SKM-1 (cell line): Measurements from ENCODE around the gene VPS29.
"Not testable (repeated sequence)": the region's sequence is repeated elsewhere in the genome, so short reads cannot be mapped to it uniquely, and the experiment has no call there.

Experiments used
- DNase-seq: peaks from one replicate; lab custom pipeline; 2025; ENCODE audit not compliant: unreplicated experiment; lab: John Stamatoyannopoulos, UW

VPS29 gene

GRCh38 chr12:110528277-110528839 lies 26.4 kb upstream of the VPS29 start:
- DNase-seq, result no peak

GRCh38 chr12:110520876-110521712 lies 19.2 kb upstream of the VPS29 start:
- not testable (repeated sequence) for DNase-seq

GRCh38 chr12:110518014-110518413 lies 16.1 kb upstream of the VPS29 start:
- DNase-seq, result not testable (repeated sequence)

- DNase-seq, result no peak
Observed at GRCh38 chr12:110516995-110517394, 15.1 kb upstream of the VPS29 start.

GRCh38 chr12:110514363-110514762 lies 12.5 kb upstream of the VPS29 start:
- DNase-seq, result no peak

- DNase-seq, result no peak
Observed at GRCh38 chr12:110513842-110514241, 11.9 kb upstream of the VPS29 start.

GRCh38 chr12:110508071-110508586 lies 6.2 kb upstream of the VPS29 start:
- no peak for DNase-seq

GRCh38 chr12:110505332-110505731 lies 3.4 kb upstream of the VPS29 start:
- no peak for DNase-seq

- no peak for DNase-seq
Observed at GRCh38 chr12:110503432-110503831, 1.5 kb upstream of the VPS29 start.

- DNase-seq, result peak; percentile 4
Observed at GRCh38 chr12:110501399-110501751, 536 bp downstream of the VPS29 start.

GRCh38 chr12:110498984-110499706 lies 2.8 kb downstream of the VPS29 start:
- peak; percentile 1 for DNase-seq

- DNase-seq, result no peak
Observed at GRCh38 chr12:110475426-110475825, 26.5 kb downstream of the VPS29 start.

GRCh38 chr12:110468214-110469048 lies 33.5 kb downstream of the VPS29 start, which contains the start of the genes FAM216A and GPN3:
FAM216A (plus strand) TSS chr12:110468845; CDS start chr12:110468876, 31 bp downstream.
GPN3 (minus strand) TSS chr12:110468257; CDS start chr12:110468203, 54 bp downstream.
- peak; percentile 73 for DNase-seq

GRCh38 chr12:110467847-110468213 lies 34.1 kb downstream of the VPS29 start:
- no peak for DNase-seq

GRCh38 chr12:110466791-110467190 lies 35.1 kb downstream of the VPS29 start:
- no peak for DNase-seq

GRCh38 chr12:110465765-110466164 lies 36.1 kb downstream of the VPS29 start:
- not testable (repeated sequence) for DNase-seq

- no peak for DNase-seq
Observed at GRCh38 chr12:110465024-110465423, 36.9 kb downstream of the VPS29 start.

- DNase-seq, result not testable (repeated sequence)
Observed at GRCh38 chr12:110461189-110461588, 40.7 kb downstream of the VPS29 start.

- DNase-seq, result no peak
Observed at GRCh38 chr12:110458756-110459155, 43.2 kb downstream of the VPS29 start.

- DNase-seq, result no peak
Observed at GRCh38 chr12:110453569-110454296, 48.2 kb downstream of the VPS29 start.
